ENCODE measurements around the gene NEUROG2.

DNA sequence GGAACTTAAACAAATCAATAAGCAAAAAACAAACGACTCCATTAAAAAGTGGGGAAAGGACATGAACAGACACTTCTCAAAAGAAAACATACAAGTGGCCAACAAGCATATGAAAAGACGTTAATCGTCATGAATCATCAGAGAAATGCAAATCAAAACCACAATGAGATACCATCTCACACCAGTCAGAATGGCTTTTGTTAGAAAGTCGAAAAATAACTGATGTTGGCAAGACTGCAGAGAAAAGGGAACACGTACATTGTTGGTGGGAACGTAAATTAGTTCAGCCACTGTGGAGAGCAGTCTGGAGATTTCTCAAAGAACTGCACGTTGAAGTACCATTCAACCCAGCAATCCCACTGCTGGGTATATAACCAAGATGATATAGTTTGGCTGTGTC is 23.7 kb downstream of the NEUROG2 start:
- TF ChIP-seq ASH2L (IDR thresholded peaks at IDR 0.05; ENCODE audit: low read length) (no peak), CTCF (IDR thresholded peaks at IDR 0.05; ENCODE audit: control extremely low read depth in 1 of 3, insufficient read depth in 1 of 3, low read depth in 1 of 3, low read length in 3 of 3) (no peak), POLR2AphosphoS5 (IDR thresholded peaks at IDR 0.05; ENCODE audit: low read depth, low read length) (no peak), SUZ12 (IDR thresholded peaks at IDR 0.05; ENCODE audit: low read length) (no peak), POLR2A (IDR thresholded peaks at IDR 0.05; ENCODE audit: control extremely low read depth in 1 of 2, low read depth in 2 of 2, low read length in 2 of 2) (no peak), TEAD4 (IDR thresholded peaks at IDR 0.05; ENCODE audit: low read depth, low read length) (no peak), SIN3A (conservative IDR thresholded peaks at IDR 0.05 in 1 of 2, IDR thresholded peaks at IDR 0.05 in 1 of 2; ENCODE audit: low read depth in 1 of 2, low read length in 2 of 2) (no peak), ZNF274 (IDR thresholded peaks at IDR 0.05; ENCODE audit: borderline replicate concordance, extremely low read depth, low read length) (no peak), SP1 (IDR thresholded peaks at IDR 0.05; ENCODE audit: low read depth, low read length) (no peak), USF2 (IDR thresholded peaks at IDR 0.05; ENCODE audit: low read length) (no peak)

Measured in H1 (cell line).